ENCODE results near the gene ANKRD16.
"Not testable (repeated sequence)": the region's sequence is repeated elsewhere in the genome, so short reads cannot be mapped to it uniquely, and the experiment has no call there.

The ANKRD16 gene

DNA sequence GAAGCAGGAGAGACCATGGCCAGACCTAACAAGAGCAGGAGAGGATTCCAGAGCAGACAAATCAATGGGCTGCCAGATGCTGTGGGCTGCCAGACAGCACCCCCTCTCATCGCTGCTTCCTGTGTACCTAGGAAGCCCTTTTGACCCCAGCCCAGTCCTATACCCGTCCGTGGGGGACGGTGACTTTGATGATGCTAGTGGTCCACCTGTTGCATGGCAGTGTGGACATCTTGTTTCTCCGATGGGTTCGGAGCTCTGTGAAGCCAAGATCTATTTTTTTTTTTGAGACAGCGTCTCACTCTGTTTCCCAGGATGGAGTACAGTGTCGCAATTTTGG is 58.3 kb downstream of the ANKRD16 start:
- no peak for DNase-seq

DNA sequence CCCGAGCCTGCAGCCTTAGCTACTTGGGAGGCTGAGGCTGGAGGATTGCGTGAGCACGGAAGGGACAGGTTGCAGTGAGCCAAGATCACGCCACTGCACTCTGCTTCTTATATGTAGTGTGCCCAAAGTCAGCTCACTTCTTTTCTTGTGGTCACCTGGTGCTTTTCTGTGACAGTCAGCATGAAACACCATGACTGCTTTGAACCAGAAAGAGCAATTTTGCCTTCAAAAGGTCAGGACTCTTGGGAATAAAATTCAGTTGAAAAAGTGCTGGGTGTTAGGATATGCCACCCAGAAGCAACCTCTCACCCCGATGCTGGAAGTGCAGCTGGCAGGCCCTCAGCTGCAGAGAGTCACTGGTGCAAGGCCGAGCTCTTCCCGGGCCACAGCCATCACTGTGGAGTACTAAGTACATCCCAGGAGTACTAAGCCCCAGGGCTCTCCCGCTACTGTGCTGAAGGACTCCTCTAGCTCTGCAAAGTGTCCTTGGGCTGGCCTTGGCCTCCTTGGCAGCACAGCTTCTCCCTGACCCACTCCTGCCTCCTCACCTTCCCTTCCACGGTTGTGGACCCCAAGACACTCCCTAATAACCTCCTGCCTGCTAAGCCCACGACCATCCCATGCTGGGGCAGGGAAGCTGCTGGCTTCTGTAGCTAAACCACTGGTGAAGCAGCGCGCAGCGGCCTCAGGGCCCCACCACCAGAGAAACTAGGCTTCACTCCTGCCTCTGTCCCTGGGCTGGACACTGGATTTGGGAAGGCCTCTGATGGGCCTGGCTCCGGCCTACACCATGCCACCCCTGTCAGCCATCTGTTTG is 58.9 kb downstream of the ANKRD16 start:
- no peak for DNase-seq

DNA sequence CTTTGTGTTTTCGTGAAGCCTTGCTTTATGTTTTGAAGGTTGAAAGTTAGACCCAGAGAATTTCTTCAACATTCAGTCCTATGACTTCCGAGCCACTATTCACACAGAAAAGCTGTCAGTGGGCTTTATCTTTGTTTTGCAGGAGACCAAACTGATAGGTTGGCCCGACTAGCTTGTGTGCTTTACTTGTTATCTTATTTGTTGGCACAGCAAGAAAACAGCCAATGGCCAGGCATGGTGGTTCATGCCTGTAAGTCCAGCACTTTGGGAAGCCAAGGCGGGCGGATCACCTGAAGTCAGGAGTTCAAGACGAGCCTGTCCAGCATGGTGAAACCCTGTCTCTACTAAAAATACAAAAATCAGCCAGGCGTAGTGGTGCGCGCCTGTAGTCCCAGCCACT is 60.4 kb downstream of the ANKRD16 start:
- peak; percentile 94 for DNase-seq

DNA sequence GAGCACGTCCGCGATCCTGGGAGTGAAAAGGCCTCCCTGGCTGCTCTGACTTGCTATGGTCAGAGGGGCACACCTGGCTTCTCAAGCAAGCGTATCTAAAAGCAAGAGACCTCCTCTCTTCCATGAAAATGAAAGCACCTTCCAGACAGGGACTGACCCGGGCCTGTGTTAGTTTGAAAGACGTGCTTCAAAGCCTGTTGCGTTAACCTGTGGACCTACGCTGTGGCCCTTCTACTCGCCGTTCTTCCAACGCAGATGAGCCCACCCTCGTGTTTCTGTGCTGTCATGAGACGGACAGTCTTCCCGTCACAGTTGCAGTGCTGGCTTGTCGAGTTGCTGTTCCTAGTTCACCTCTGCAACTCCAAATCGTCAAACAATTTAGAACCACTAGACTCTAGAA is 61.0 kb downstream of the ANKRD16 start:
- DNase-seq = no peak

DNA sequence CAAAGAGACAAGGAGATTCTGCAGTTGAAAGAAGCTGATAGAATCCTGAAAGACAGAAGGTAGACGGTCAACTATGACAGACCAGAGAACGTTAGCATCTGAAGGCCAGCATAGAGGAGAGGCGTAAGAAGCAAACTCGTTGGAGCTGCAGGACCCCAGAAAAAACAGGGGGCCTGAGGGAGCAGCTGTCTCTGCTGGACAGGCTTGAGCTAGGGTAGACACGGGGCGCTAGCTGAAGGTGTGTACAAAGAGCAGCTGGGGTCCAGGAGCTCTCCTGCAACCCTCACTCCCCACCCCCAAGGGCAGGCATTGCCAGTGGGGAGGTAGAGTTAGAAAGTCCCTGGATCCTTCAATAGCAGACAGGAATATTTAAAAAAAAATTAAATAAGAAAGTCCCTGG is 61.9 kb downstream of the ANKRD16 start:
- no peak for DNase-seq

DNA sequence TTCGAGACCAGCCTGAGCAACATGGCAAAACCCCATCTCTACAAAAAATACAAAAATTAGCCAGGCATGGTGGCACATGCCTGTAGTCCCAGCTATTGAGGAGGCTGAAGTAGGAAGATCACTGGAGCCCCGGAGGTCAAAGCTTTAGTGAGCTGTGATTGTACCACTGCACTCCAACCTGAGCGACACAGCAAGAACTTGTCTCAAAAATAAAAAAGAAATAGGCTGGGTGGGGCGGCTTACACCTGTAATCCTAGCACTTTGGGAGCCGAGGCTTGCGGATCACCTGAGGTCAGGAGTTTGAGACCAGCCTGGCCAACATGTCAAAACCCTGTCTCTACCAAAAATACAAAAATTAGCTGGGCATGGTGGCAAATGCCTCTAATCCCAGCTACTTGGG is 63.2 kb downstream of the ANKRD16 start:
- DNase-seq = not testable (repeated sequence)

DNA sequence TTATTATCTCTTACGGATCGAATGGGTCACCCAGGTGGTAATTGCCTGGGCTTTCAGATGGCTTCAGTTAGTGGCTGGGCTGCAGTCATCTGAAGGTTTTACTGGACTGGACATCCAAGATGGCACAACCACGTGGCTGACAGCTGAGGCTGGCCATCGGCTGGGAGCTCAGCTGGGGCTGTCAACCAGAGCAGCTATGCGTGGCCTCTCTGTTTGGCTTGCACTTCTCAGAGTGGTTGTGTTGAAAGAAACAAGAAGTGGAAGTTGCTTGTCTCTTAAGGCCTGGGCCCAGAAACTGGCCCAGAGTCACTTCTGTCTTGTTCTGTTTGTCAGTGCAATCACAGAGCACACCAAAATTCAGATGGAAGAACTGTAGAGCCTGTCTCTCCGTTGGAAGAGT is 70.8 kb downstream of the ANKRD16 start:
- DNase-seq = no peak

DNA sequence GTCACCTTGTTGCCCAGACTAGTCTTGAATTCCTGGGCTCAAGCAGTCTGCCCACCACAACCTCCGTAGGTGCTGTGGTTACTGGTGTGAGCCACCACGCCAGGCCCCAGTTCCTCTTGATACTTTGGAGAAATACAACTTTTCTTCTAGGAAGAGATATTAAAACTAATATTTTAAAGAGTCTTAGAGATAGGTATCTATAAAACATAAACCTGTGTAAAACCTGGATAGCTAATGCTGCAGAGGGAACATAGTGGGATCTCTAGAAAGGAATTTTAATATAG is 71.7 kb downstream of the ANKRD16 start:
- DNase-seq = no peak

DNA sequence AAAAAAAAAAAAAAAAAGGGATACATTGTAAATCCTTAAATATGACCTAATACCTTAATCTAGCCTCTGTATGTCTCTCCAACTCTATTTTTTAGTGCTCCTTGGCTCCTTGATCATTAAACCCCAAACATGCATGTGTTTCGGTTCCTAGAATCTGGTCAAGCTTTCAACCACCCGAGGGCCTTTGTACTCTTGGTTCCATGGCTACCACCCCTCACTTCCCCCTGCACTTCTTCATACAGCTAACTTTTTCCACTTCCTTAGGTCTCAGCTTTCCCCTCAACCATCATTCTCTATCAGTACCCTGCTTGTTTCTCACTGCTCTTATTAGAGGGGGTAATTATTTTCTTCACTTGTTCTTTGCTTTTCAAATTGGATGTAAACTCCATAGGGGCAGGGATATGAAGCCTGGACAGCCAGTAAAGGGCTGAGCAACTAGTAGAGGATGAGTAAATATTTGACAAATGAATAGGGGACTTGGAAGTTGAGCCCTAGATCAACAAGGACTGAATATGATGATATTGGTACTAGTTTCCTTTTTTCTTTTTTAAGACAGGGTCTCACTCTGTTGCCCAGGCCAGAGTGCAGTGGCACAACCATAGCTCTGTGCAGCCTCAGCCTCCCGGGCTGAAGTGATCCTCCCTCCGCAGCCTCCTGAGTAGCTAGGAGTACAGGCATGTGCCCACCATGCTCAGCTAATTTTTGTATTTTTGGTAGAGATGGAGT is 72.2 kb downstream of the ANKRD16 start:
- DNase-seq = no peak

DNA sequence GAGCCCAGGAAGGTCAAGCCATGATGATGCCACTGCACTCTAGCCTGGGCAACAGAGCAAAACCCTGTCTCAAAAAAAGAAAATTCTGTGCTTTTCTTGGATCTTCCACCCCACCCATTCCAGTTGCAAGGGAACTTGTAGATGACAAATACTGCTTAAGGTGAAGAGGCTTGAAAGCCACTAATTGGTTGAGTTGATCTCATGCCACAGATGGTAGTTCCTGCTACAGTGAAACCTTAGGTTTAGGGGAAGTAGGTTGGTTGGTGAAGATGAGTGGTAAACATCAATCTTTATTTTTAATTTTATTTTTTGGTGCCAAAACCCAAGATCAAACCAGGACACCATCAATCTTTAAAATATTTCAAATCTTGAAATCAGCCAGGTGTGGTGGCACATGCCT is 73.5 kb downstream of the ANKRD16 start:
- no peak for DNase-seq

DNA sequence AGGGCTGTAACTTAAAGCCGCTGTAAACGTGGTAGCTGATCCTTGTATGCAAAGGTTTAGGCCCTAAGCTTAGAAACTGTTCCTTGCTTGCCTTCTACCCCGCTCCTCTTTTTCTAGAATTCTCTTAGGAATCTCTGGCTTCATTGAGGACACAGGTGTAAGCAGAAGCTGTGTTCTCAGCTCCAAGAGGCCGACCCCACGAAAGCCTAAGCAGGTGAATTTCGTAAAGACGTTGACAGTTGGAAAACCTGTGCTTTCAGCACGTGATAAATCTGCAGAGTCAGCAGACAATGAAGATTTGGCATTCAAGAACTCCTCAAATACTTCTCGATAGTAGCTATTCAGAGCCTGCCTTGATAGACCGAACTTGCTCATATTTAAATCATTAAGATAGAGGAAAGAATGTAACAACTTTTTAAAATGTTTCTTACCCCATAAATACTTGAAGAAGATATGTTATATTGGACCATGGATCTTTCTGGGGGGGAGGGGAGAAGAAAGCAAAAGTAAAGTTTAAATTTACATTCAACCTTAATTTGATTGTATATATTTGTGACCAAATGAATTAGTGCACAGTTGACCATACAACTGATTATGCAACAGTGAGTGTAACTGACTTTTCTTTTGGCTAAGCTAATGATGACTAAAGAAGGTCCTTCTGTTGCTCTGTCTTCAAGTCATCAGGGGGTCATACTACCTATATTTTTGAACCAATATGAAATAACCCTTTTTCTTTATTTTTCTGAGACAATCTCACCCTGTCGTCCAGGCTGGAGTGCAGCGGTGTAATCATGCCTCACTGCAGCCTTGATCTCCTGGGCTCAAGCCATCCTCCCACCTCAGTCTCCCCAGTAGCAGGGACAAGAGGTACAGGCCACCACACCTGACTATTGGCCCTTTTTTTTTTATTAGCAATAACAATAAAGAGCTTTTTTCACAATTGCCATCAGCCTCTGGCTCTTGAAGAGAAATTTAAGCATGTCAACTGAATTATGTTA is 75.3 kb downstream of the ANKRD16 start:
- DNase-seq = peak; percentile 68

DNA sequence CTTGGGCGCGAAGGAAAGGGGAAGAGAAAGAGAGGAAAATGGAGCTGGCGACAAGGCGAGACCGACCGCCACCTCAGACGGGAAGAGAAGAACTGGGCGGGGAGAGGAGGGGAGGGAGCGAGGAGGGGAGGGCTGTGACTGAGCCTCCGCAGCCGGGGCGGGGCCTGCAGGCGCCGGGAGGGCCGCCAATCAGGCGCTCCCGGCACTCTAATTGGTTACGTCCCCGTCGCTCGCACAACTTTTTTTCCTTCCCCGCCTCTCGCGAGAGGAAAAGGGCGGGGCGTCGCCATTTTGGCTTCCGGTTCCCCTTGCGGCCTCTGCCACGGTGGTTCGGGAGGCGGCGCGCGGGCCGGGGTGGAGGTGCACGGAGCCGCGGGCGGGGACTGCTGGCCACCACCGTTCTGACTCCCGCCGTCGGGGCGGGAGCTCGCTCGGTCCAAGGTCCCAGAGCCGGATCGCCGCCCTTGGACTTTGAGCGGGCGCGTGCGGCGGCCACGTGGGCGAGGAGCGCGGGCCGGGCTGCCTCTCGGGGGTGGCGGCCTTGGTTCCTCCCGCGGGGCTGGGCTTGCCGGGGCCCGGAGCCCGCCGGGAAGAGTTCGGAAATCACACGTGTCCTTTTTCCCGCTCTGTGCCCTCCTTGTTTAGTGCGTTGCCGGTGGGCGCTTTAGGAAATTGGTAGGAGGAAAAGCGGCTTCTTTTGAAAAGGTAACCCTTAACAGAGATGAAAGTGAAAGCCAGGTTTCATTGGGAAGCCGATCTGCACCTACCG is 76.2 kb downstream of the ANKRD16 start, which contains the start of gene GDI2:
Gene GDI2, minus strand, starts transcription at position 94 of the 769 bp plus-strand sequence. CDS start 176 bp downstream, outside the sequence.
- DNase-seq = peak; percentile 97

DNA sequence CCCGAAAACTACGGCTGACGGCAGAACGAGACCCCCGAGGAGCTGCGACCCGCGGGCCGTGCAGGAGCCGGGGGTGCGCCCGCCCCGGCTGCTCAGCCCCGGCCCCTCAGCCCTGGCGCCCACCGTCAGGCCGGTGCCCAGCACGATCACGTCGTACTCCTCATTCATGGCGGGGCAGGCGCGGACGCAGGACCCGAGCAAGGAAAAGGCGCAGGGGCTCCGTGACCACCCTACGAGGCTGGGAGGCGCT is 76.7 kb downstream of the ANKRD16 start:
- DNase-seq = no peak

DNA sequence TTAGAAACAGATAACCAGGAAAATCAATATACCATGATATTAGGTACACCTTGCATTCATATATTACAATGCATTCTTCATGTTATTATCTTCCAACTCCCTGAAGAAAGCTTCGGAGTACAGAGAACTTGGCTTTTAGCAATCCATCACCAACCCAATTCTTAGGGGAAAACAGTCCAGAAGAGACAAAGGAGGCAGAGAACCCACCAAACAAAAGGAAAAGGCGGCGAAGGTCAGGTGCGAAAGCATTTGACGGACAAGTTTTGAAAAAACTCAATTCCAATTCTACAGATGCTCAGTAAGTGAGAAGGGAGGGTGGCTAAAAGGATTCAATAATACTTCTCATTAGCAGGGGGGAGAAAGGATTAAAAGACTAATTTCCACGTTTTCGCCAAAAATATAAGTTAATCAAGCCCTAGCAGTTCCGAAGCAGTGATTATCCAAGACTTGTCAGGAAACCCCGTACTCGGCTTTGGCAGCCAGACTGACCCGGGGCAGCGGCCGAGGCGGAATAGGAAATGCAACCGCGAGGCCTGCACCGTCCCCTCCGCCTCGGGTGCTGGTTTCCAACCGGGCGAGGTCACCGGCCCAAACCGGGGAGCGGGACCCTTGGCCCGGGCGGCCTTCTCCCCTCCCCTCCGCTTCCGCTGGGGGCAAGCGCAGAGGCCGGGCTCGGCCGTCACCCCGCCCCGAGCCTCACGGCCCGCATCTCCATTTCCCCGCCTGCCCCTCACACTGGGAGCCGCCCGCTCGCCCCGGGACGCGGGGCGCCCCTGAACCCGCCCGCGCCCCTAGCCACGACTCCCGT is 77.2 kb downstream of the ANKRD16 start:
- DNase-seq = peak; percentile 34
